HL-60 (cell line): ENCODE results near the gene VWA8.

Experiments used
- DNase-seq, 2 experiments: peaks; one replicate each; pipeline ENCODE4 v3.0.0-alpha.2; 2010 to 2020; ENCODE audit warnings: low read depth in 1 of 2, low spot score in 1 of 2
- H3K27ac ChIP-seq: fragments of 250-450 bp; sonication (Bioruptor Pico); replicated peaks from 2 replicates; pipeline ENCODE4 v1.5.1; 2020; ENCODE audit warnings: mild to moderate bottlenecking, moderate library complexity
- H3K27me3 ChIP-seq: fragments of 250-450 bp; sonication (Bioruptor Pico); 2 replicates; pipeline ENCODE4 v1.5.1; 2021; ENCODE audit warnings: mild to moderate bottlenecking, moderate library complexity; ENCODE audit not compliant: insufficient read depth, poor library complexity, severe bottlenecking
- H3K4me3 ChIP-seq: replicated peaks from 2 replicates; pipeline ENCODE4 v1.5.1; 2011; ENCODE audit warnings: mild to moderate bottlenecking, control low read depth, low read length; ENCODE audit not compliant: insufficient read depth
- CTCF ChIP-seq: IDR thresholded peaks from one replicate; pipeline ENCODE4 v1.5.1; 2011; ENCODE audit warnings: low read length, control low read depth, inconsistent platforms; ENCODE audit not compliant: insufficient read depth
- GABPA ChIP-seq: IDR thresholded peaks from 2 replicates; pipeline ENCODE4 v1.6.1; 2012; ENCODE audit warnings: low read depth
- POLR2AphosphoS5 ChIP-seq: IDR thresholded peaks from 2 replicates; pipeline ENCODE4 v1.6.1; 2012; ENCODE audit warnings: low read depth
- REST ChIP-seq: IDR thresholded peaks from 2 replicates; pipeline ENCODE4 v1.6.1; 2012; ENCODE audit warnings: low read depth; ENCODE audit not compliant: insufficient replicate concordance
- SPI1 ChIP-seq: IDR thresholded peaks from 2 replicates; pipeline ENCODE4 v1.6.1; 2012; ENCODE audit warnings: low read depth, mild to moderate bottlenecking, borderline replicate concordance

The VWA8 gene

GRCh38 chr13:41823476-41823875 lies 137.4 kb downstream of the VWA8 start:
- TF ChIP-seq CTCF: no peak
- TF ChIP-seq GABPA: no peak
- TF ChIP-seq POLR2AphosphoS5: no peak
- TF ChIP-seq REST: no peak

GRCh38 chr13:41822560-41822959 lies 138.3 kb downstream of the VWA8 start:
- no peaks in the 10 kb centered on the region for H3K27me3 ChIP-seq
- no peak for TF ChIP-seq POLR2AphosphoS5
- no peak for TF ChIP-seq CTCF
- TF ChIP-seq GABPA: no peak
- no peak for TF ChIP-seq REST
- TF ChIP-seq SPI1: no peak
- no peak overlapping the region for H3K4me3 ChIP-seq
- no peak for DNase-seq
- H3K27ac ChIP-seq: no peak overlapping the region

More at GRCh38 chr13:41823476-41823875, 137.4 kb downstream of the VWA8 start:
- H3K27me3 ChIP-seq: no peaks in the 10 kb centered on the region
- no peak for DNase-seq
- H3K27ac ChIP-seq: no peak overlapping the region
- H3K4me3 ChIP-seq: no peak overlapping the region

- no peak for DNase-seq
- Histone ChIP-seq H3K27me3 (no peaks in the 10 kb centered on the region), H3K4me3 (no peak overlapping the region), H3K27ac (no peak overlapping the region)
- no peak for TF ChIP-seq GABPA
- TF ChIP-seq REST: no peak
- TF ChIP-seq POLR2AphosphoS5: no peak
- TF ChIP-seq CTCF: no peak
- no peak for TF ChIP-seq SPI1
Observed at GRCh38 chr13:41821238-41821594, 139.7 kb downstream of the VWA8 start.
